ENCODE measurements around the gene RDH14.

Gene RDH14

DNA sequence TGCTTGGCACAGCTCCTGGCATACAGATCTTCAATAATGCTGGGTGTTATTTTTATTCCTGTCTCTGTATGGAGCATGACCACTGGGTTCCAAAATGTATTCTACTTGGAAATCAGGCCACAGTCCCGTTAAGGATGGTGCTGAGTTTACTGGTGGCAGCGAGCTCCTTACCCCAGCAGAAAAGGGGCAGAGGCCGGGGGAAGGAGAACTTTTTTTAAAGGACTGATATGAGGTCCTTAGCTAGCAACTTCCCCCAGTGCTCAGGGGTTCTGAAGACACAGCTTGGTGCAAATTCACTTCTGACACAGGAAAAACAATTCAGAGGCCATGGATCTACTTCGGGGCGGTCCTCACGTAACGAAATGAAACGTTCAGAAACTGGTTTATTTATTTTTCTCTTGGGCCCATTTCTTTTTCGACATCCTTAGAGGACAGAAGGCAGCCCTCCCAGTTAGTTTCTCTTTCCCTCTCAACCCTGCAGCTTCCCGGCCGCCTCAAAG lies 872 bp downstream of the RDH14 start:
- no peak for DNase-seq

DNA sequence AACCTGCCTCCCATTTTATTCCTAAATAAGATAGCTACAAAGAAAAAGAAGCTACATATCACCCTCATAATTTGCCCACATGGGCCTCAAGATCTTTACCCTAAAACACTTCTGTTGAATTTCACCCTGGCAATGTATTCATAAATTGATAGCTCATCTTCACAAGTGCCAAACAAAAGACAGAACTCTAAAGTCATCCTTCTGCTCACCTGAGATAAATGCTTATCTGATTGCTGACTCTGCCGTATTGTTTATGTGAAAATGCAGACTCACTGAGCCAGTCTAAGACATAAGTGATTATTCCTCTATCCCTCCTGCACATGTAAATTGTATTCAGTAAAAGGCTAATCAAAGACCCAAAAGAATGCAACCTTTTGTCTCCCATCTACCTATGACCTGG lies 2.0 kb downstream of the RDH14 start:
- DNase-seq = no peak

GRCh38 chr2:18557121-18557520 lies 3.3 kb downstream of the RDH14 start:
- DNase-seq = no peak

DNA sequence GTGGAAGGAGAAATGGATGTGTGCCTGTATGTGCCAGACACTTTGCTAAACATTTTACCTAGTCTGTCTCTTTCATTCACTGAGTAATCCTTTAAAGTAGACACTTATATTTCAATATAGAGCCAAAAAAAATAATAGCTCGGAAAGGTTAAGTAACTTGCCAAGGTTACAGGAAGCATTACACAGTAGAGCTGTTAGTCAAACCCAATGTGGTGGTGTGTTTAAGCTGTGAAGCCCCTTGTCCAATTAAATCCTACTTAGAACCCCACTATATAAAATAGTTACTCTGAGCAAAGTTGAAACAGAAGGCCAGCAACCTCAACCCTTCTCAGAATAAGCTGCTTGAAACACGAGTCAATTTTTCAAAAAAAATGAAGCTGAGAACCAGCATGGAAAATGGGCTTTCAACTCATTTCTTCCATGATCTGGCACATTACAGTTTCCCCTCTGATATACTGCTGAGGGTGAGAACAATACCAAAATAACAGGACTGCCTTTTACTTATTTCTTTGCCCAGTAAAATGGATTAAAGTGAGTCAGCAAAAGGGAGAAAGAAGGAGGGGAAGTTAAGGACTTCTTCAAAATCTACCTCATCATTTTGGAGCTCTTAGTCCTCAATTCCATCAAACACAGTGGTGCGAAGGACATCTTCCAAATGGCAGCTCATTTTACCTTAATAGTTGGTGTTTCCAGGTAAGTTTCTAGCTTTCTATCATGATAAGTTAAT lies 7.9 kb downstream of the RDH14 start:
- no peak for DNase-seq

- DNase-seq = no peak
These were observed 8.8 kb downstream of the RDH14 start for GRCh38 chr2:18551623-18552022.

DNA sequence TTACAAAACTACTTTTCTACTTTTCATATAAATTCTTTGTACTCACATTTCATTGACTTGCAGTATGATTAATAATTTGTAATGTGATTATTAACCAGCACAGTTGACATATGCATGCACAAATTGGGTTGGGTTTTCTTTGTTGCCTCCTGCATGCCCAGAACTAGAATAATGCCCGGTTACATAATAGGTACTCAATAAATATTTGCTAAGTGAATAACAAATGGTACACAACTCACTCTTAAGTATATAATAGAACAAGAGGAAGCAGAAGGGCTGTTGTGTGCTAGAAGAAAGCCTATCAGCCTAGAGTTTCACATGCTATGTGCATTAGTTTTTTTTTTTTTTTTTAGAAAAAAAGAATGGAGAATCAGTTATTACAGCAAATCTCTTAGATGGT lies 9.3 kb downstream of the RDH14 start:
- no peak for DNase-seq

- DNase-seq = no peak
These were observed 10.0 kb downstream of the RDH14 start for GRCh38 chr2:18550433-18550832.

GRCh38 chr2:18549083-18549482 lies 11.4 kb downstream of the RDH14 start:
- no peak for DNase-seq

DNA sequence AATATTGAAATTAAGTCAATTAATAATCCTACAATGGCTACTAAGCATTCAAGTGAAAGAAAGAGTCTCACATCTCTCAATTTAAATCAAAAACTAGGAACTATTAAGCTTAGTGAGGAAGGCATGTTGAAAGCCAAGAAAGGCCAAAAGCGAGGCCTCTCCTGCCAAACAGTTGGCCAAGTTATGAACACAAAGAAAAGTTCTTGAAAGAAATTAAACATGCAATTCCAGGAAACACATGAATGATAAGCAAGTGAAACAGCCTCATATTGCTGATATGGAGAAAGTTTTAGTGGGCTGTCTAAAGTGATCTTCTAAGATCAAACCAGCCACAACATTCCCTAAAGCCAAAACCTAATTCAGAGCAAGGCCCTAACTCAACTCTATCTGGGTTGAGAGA lies 11.8 kb downstream of the RDH14 start:
- no peak for DNase-seq

DNA sequence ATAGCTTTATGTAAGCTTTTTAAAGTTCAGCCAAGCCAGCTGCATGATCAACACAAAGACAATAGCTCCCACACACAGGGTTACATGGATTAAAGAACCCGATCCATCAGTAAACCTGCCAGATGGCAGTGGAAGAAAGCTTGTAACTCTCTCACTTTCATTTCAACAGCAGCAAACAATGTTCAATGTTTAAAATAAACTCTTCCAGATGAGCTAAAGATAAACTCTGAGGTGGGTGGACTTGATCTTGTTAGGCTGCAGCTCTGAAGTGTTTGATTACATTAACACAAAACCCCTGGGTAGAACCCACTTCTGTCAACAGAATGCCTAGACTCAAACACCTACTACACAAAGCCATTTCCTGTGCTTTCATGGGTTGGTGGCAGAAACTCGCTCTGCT lies 13.9 kb downstream of the RDH14 start:
- no peak for DNase-seq

DNA sequence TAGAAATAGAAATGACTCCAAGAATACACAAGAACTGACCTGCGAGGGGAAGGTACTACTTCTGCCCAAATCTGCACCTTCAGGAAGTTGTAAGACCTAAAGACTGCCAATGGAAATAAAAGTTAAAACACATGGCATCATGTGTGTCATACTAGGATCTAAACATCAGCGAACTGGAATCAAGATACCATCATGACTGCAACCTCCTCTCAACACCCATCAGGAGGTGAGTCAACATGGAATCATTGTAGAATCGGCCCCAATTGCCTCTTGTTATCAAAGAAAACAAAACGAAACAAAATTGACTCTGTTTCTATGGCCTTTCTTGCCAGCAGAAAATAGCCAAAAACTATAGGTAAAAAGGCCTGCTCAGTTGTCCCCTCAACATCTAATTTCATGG lies 15.1 kb downstream of the RDH14 start:
- no peak for DNase-seq

DNA sequence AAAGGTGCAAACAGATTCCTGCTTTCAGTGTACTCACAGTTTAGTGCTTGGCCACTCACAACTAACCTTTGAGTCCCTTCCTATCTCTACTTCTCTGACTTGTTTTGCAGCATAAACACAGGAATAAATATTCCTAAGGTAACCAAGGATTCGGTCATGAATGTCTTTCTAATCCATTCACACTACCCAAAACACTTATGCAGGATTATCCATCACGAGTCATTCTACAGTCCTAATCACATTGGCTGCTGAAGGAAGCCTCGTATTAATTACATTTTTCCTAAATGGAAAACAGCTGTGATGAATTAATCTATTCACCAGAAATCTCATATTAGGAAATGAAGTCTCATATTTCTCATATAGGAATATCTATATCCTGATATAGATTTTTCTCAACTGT lies 16.3 kb downstream of the RDH14 start:
- no peak for DNase-seq

DNA sequence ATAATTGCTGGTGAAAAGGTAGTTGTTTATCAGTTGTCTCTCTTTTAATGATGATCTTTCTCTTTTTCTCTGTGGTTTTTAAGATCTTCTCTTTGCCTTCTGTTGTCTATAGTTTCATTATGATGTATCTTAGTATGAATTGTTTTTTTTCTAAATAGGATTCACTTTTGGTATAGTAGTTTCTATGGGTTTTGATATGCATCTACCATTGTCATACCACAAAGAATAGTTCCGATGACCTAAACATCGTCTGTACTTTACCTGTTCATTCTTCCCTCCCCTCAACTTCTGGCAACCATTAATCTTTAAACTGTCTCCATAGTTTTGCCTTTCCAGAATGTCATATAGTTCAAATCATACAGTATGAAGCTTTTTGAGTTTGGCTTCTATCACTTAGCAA lies 19.6 kb downstream of the RDH14 start:
- no peak for DNase-seq

DNA sequence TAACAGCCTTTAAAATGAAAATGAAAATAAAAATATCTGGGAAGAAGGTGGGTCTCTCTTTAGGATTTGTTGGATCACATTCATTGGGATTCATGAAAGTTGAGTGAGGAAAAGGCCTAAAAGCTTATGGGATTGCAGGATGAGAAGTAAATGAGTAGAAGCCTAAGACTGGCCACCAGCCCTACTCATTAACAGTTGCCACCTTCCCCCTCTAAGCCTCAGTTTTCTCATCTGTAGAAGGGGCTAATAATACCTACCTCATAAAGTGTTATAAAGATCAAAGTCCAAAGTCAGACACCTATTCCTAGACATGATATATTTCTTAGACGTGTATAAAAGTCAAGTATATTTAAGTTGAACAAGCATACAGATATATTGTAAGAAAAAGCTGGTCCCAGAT lies 23.8 kb downstream of the RDH14 start:
- no peak for DNase-seq

GRCh38 chr2:18536100-18536499 lies 24.4 kb downstream of the RDH14 start:
- DNase-seq = no peak

- DNase-seq = no peak
These were observed 29.3 kb downstream of the RDH14 start for GRCh38 chr2:18531194-18531593.

GRCh38 chr2:18527822-18528221 lies 32.6 kb downstream of the RDH14 start:
- DNase-seq = no peak

- DNase-seq = no peak
These were observed 33.1 kb downstream of the RDH14 start for GRCh38 chr2:18527326-18527725.

- no peak for DNase-seq
These were observed 34.0 kb downstream of the RDH14 start for GRCh38 chr2:18526429-18526828.

- no peak for DNase-seq
These were observed 34.6 kb downstream of the RDH14 start for GRCh38 chr2:18525852-18526251.

GRCh38 chr2:18525236-18525635 lies 35.2 kb downstream of the RDH14 start:
- DNase-seq = no peak

DNA sequence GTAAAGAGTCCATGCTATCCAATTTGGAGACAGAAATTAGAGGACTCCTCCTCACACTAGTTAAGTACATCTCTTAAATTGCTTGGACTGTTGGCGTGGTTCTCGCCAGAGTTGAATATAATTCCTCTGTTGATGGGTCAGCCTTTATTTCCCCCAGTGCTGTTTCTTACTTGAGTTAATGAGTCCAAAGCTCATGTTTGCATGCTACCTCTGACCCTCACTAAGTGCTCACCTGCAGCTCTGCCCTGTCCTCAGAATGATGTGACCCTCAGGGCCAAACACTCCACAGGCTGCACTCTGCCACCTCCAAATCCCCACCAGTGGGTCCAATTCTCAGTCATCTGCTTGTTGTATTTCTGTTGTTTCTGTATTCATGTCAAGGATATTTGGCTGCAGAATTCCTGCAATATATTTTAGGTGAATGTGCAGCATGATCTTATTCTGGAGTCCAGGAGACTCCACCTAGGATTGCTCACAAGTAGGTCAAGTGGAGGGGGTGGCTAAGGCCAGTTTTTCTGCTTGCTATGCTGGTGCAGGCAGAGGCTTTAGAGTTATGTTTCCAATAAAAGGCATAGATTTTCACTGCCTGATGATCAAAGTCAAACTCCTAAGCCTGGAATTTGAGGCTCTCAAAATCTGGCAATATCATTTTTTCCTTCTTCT lies 37.8 kb downstream of the RDH14 start:
- DNase-seq = no peak

DNA sequence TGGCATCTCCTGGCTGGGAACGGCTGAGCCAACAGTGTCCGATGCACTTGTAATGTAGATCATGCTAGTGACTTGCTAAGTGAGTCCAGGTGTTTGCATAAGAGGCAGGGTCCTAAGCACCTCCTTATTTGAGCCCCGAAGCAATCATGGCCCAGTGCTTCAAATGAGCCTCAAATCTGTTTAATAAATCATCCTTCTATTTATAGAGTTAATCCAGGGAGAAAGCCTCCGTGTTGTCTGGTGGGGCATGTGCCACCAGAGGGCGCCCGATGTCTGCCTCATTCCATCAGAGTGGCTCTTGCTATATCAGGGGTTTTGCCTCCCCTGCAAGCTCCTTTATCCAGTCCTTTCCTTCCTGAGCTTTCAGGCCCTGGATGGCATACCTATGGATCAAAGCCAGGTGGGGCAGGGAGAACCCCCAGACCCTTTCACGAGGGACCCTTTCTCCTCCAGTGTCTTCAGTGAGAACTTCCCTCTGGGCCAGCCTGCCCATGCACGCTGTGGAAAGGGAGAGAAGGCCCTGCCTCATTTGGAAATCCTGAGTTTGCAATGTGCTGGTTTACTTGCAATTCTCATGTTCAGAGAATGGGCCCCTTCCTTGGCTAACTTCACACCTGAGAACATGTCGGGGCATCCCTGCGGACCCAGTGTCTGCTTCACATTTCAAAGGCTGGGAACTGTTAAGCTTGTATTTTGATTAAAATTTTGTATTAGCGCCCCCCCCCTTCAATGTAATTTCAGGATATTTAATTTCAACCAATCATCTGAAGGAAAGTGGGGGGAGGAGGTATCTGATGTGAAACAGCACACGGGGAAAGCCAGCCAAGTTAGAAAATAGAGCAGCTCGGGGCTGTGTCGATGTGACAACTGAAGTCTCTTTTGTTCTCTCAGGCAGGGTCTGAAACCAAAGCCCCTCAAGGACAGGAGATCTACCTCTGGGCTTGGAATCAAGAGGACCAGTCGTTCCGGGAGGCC lies 39.7 kb downstream of the RDH14 start:
- peak; percentile 70 to 84 for DNase-seq

Data from NCI-H526 (cell line).